ENCODE measurements around the gene EMP3. TPM values are rescaled to one million over a fixed set of nuclear protein-coding genes. Genes with fewer than 3 reads are reported as not detected.
"Not testable (repeated sequence)": the region's sequence is repeated elsewhere in the genome, so short reads cannot be mapped to it uniquely, and the experiment has no call there.

The EMP3 gene
- total RNA-seq, 1 donor from 2014 or later, result 82.6 TPM

DNA sequence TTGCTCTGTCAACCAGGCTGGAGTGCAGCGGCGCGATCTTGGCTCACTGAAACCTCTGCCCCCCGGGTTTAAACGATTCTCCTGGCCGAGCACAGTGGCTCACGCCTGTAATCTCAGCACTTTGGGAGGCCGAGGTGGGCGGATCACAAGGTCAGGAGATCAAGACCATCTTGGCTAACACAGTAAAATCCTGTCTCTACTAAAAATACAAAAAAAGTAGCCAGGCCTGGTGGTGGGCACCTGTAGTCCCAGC is 7.7 kb upstream of the EMP3 start:
- not testable (repeated sequence) for DNase-seq (ENCODE audit: low read depth, low spot score)

DNA sequence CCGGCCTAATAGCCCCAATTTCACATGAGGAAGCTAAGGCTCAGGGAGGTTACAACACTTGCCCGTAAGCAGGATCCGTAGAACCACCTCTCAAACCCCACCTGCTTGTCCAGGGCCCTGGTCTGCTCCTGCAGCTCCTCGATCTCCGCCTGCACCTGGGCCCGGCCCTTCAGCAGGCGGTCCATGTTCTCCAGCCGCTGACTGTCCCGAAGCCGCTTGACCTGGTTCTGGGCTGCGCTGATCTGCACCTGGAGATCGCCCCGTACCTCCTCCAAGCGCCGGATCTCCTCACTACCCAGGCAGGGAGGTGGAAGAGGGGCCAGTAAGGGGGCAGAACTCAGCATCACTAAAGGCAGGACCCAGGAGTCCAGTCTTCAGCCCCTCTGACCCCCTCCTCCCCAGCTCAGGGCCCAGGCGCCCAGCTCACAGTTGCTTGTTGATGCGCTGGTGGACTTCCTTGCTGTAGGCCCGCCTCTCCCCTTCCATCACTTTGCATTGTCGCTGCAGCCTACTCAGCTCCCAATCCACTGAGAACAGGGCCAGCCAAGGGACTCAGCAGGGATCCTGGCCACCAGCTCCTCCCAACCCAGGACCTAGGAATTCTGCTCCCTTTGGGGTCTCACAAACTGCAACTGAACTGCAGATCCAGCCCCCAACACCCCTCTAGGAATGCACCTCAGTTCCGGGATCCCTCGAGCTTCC is 6.9 kb upstream of the EMP3 start:
- no peak for DNase-seq (ENCODE audit: low read depth, low spot score)

- DNase-seq (ENCODE audit: low read depth, low spot score), result no peak
Measured at GRCh38 chr19:48319647-48320541, 5.5 kb upstream of the EMP3 start.

DNA sequence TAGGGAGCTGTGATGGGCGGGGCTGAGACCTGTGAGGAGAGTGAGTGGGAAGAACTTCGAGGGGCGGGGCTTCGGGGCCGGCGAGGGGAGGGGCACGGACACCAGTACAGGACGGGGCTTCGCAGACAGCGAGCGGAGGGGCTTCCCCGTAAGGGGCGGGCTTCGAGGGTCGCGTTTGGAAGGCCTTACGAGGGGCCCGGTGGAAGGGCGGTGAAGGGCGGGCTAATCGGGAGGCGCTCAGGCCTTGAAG is 4.1 kb upstream of the EMP3 start:
- DNase-seq (ENCODE audit: low read depth, low spot score), result peak; percentile 59

GRCh38 chr19:48321622-48322591 is 3.4 kb upstream of the EMP3 start:
- DNase-seq (ENCODE audit: low read depth, low spot score), result peak; percentile 87

- DNase-seq (ENCODE audit: low read depth, low spot score), result no peak
Measured at GRCh38 chr19:48329167-48329891, 4.0 kb downstream of the EMP3 start.

- no peak for DNase-seq (ENCODE audit: low read depth, low spot score)
Measured at GRCh38 chr19:48330012-48330681, 4.8 kb downstream of the EMP3 start.

DNA sequence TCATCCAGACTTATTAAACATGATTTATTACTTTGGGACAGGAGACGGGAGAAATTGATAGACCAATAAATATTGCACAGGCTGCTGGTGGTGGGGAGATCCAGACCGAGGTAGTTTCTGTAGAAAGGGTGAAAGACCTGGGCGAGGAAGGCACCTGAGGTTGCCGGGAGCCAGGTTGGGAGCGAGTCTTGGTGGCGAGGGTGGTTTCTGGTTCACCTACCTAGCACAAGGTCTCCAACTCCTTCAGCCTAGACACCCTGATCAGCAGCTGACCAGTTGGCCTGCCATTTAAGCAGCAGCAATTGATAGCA is 7.0 kb downstream of the EMP3 start:
- DNase-seq (ENCODE audit: low read depth, low spot score), result no peak

GRCh38 chr19:48332662-48333466 is 7.5 kb downstream of the EMP3 start:
- peak; percentile 95 for DNase-seq (ENCODE audit: low read depth, low spot score)

DNA sequence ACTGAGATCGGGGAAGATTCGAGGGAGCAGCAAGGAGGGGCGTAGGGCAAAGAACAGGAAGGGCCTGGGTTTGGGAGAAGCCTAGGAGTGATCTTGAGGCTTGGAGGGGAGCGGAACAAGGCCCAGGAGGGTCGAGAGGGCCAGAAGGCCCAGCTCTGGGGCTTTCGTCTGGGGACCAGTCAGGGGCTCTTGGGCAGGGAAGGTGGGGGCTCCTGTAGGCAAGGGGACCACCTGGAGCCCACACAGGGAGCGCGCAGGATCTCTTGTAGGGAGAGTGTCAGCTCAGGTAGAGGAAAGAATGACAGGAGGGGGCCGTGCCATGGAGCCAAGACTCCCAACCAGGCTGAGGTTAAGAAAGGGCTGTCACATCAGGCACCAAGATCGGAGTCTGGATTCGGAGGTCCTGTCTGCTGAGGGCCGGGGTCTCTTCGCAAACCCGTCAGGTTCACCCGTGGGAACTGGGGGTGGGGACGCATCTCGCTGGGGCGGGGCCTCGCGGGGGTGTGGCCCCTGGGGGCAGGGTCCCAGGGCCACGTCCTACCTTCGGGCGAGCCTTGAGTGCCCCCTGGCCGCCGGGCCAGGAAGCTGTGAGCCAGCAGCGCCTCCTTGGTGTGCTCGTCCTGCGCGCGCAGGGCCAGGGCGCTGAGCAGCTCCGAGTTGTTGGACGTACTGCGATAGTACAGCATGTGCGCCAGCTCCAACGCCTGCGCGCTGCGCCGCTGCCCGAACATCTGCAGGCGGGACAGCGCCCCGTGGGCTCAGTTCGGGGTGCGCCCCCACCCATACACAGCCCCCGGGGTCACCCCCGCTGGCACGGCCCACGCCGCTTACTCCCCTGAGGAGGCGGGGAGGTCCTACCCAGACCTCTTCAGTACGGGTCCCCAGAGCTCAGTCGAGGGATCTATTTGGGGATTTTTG is 8.4 kb downstream of the EMP3 start:
- DNase-seq (ENCODE audit: low read depth, low spot score), result peak; percentile 75

GRCh38 chr19:48338253-48338755 is 13.0 kb downstream of the EMP3 start:
- DNase-seq (ENCODE audit: low read depth, low spot score), result no peak

GRCh38 chr19:48338802-48339503 is 13.6 kb downstream of the EMP3 start:
- no peak for DNase-seq (ENCODE audit: low read depth, low spot score)

- no peak for DNase-seq (ENCODE audit: low read depth, low spot score)
Measured at GRCh38 chr19:48340995-48341394, 15.6 kb downstream of the EMP3 start.

DNA sequence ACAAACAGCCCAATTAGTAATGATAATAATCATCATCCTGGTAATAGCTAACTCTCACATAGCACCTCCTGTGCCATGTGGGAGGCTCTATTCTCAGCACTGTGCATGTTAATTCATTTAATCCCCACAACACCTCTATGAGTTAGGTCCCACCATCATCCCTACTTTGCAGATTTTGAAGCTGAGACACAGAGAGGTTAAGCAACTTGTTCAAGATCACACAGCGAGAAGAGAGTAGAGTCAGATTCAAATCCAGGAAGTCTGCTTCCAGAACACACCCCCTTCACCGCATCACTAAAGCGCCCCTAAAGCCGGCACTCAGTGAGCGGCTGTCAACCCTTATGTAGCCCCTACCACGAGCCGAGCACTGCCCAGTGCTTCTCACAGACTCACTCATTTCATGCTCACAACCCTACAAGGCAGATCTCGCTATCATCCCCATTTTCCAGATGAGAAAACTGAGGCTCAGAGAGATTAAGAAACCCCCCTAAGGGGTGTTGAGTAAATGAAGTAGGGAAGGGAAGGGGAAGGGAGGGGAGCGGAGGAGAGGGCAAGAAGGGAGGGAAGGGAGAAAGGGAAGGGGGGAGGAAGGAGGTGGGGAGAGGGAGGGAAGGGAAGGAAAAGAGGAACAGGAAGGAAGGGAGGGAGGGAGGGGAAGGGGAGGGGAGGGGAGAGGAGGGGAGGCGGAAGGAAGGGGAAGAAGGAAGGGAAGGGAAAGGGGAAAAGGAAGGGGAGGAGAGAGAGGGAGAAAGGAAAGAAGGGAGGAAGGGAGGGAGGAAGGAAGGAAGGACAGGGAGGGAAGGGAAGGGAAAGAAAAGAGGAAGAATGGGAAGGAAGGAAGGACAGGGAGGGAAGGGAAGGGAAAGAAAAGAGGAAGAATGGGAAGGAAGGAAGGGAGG is 16.4 kb downstream of the EMP3 start:
- DNase-seq (ENCODE audit: low read depth, low spot score), result no peak

DNA sequence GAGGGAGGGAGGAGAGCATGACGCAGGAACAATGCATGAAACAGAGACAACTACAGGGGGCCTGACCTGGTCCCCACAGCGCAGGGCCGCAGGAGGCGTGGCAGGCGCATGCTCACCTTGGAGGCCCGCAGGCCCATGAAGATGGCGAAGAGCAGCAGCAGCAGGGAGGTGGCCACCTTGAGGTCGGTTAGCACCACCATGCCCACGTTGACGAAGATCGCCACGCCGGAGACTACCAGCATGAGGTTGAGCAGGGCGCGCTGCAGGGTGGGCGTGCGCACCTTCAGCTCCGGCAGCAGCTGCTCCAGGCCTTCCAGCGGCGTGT is 17.0 kb downstream of the EMP3 start:
- no peak for DNase-seq (ENCODE audit: low read depth, low spot score)

GRCh38 chr19:48342841-48343540 is 17.6 kb downstream of the EMP3 start:
- DNase-seq (ENCODE audit: low read depth, low spot score), result no peak

DNA sequence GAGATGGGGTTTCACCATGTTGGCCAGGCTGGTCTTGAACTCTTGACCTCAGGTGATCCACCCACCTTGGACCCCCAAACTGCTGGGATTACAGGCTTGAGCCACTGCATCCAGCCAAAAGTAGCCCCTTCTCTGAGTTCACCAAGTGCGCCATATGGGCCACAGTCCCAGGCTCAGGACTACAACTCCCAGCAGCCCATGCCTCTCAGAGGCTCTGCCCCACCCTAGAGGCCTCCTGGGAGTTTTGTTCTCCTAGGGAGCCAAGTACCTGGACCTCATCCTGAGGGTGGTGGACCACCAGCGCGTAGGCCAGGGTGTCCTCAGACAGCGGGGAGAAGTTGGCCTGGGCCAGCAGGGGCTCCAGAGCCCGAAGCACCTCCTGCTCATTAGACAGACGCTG is 19.5 kb downstream of the EMP3 start:
- DNase-seq (ENCODE audit: low read depth, low spot score), result no peak

All from pulmonary artery endothelial cell (primary cell).